ENCODE results near the gene ZAP70. TPM values are rescaled to one million over a fixed set of nuclear protein-coding genes. Genes with fewer than 3 reads are reported as not detected.

Gene ZAP70
- total RNA-seq, 1 donor from 2014 or later: 3.8 TPM

DNA sequence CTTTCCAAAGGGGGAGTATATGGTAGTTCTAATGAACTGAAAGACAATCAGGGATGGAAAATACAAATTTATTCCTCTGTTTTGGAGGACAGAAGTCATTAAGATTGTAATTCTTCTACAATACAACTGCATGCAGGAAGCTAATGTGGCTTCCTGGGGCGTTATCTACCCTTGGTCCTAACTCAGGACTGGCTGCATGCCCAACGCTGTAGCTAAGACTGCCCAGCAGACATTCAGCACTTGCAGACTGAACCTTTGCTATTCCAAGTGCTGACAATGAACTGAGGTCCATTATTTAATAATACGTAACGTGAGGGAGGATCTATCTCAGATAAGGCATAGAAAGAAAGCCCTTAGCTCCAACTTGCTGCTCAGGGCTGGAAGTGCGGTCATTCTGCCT lies 53.2 kb downstream of the ZAP70 start:
- TF ChIP-seq, protein P1, sequence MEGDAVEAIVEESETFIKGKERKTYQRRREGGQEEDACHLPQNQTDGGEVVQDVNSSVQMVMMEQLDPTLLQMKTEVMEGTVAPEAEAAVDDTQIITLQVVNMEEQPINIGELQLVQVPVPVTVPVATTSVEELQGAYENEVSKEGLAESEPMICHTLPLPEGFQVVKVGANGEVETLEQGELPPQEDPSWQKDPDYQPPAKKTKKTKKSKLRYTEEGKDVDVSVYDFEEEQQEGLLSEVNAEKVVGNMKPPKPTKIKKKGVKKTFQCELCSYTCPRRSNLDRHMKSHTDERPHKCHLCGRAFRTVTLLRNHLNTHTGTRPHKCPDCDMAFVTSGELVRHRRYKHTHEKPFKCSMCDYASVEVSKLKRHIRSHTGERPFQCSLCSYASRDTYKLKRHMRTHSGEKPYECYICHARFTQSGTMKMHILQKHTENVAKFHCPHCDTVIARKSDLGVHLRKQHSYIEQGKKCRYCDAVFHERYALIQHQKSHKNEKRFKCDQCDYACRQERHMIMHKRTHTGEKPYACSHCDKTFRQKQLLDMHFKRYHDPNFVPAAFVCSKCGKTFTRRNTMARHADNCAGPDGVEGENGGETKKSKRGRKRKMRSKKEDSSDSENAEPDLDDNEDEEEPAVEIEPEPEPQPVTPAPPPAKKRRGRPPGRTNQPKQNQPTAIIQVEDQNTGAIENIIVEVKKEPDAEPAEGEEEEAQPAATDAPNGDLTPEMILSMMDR (IDR thresholded peaks at IDR 0.05; ENCODE audit: unreplicated experiment): no peak
- H3K4me1 Mint-ChIP-seq (ENCODE audit: low read depth): peaks cover 29% of the 10 kb centered on the region
- no peak for DNase-seq (ENCODE audit: low spot score, unreplicated experiment)
- no peak overlapping the region for H3K27ac Mint-ChIP-seq
- H3K36me3 Mint-ChIP-seq (ENCODE audit: insufficient read depth): peaks cover 29% of the 10 kb centered on the region
- no peaks in the 10 kb centered on the region for H3K27me3 Mint-ChIP-seq
- H3K4me3 Mint-ChIP-seq (ENCODE audit: low read depth): no peak overlapping the region
- H3K9me3 Mint-ChIP-seq (ENCODE audit: low read depth): no peaks in the 10 kb centered on the region

DNA sequence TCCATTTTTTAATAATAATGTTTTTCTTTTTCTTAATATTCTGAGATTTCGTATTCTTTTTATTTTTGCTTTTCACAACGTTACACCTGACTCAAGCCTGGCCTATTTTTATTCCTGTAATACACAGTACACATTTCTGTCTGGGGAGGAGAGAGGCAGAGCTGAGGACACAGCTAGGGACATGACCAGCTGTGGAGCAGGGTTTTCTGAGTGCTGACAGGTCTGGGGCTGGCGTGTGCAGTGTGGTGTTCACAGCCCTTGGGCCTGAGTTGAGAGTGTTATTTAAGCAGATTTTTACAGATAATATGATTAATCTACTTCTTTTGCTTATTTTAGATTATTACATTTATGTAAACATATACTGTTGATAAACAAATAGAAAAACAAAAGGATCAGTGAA lies 55.9 kb downstream of the ZAP70 start:
- Mint-ChIP-seq H3K4me1 (ENCODE audit: low read depth) (peaks cover 17% of the 10 kb centered on the region), H3K36me3 (ENCODE audit: insufficient read depth) (peaks cover 23% of the 10 kb centered on the region), H3K9me3 (ENCODE audit: low read depth) (no peaks in the 10 kb centered on the region), H3K27me3 (no peaks in the 10 kb centered on the region), H3K4me3 (ENCODE audit: low read depth) (no peak overlapping the region), H3K27ac (no peak overlapping the region)
- DNase-seq (ENCODE audit: low spot score, unreplicated experiment): no peak
- TF ChIP-seq, protein P1 (IDR thresholded peaks at IDR 0.05; ENCODE audit: unreplicated experiment): no peak

DNA sequence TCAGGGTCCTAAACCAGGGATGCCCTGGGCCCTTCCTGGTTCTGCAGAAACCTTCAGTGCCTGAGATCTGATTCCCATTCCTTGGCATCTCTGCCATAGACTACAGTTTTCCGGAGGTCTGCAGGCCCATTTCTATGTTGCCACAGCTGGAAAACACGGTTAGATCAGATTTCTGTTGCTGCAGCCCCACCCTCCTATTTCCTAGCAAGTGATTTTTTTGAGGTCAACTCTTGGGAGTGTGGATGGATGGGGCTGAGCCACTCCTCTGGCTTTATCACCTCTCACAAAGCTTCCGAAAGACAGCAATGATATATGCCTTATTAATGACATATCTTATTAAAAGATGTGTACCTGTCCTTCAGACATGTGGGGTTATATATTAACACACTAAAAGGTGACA lies 56.3 kb downstream of the ZAP70 start:
- no peaks in the 10 kb centered on the region for H3K9me3 Mint-ChIP-seq (ENCODE audit: low read depth)
- H3K27ac Mint-ChIP-seq: no peak overlapping the region
- H3K4me1 Mint-ChIP-seq (ENCODE audit: low read depth): peaks cover 19% of the 10 kb centered on the region
- H3K4me3 Mint-ChIP-seq (ENCODE audit: low read depth): no peak overlapping the region
- TF ChIP-seq, protein P1 (IDR thresholded peaks at IDR 0.05; ENCODE audit: unreplicated experiment): no peak
- DNase-seq (ENCODE audit: low spot score, unreplicated experiment): no peak
- H3K36me3 Mint-ChIP-seq (ENCODE audit: insufficient read depth): peaks cover 25% of the 10 kb centered on the region
- no peaks in the 10 kb centered on the region for H3K27me3 Mint-ChIP-seq

DNA sequence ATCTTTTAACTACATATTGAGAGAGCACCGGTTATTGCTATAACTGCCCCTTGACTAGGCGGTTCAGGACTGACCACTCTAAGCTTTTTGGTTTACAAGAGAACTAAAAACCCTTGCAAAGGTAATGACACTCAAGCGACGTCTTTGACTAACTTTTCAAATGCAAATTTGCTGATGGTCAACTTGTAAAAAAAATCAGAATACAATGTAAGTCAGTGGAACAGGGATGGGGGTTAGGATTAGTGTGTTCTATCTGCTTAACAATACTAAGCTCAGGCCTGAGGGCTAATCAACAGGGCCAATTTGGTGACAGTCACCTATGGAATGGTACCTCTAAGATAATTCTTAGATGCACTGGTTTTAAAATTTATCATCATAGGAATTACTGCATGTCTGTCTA lies 57.1 kb downstream of the ZAP70 start:
- H3K4me1 Mint-ChIP-seq (ENCODE audit: low read depth): peaks cover 18% of the 10 kb centered on the region
- H3K9me3 Mint-ChIP-seq (ENCODE audit: low read depth): no peaks in the 10 kb centered on the region
- TF ChIP-seq, protein P1 (IDR thresholded peaks at IDR 0.05; ENCODE audit: unreplicated experiment): no peak
- no peak overlapping the region for H3K4me3 Mint-ChIP-seq (ENCODE audit: low read depth)
- H3K36me3 Mint-ChIP-seq (ENCODE audit: insufficient read depth): peaks cover 21% of the 10 kb centered on the region
- no peak for DNase-seq (ENCODE audit: low spot score, unreplicated experiment)
- H3K27ac Mint-ChIP-seq: peak overlapping the region; percentile 62
- no peaks in the 10 kb centered on the region for H3K27me3 Mint-ChIP-seq

DNA sequence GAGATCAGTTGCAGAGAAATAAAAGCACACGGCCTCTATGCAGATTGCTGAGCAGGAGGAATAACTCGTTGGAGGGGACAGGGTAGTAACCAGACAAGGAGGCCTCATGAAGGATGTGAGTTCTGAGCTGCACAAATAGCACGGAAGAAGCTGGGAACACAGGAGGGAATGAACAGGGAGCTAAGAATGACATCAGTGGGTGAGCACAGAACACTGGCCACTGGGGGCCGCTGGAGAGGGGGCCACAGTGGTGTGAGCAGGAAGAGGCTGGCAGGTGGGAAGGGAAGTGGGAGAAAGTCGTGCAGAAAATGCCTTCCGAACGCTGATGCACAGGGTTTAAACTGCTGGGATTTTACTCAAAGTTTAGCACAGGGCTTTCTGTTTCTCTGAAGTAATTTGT lies 61.0 kb downstream of the ZAP70 start:
- peaks cover 32% of the 10 kb centered on the region for H3K36me3 Mint-ChIP-seq (ENCODE audit: insufficient read depth)
- peak overlapping the region; percentile 6 for H3K27ac Mint-ChIP-seq
- TF ChIP-seq, protein P1 (IDR thresholded peaks at IDR 0.05; ENCODE audit: unreplicated experiment): peak; percentile 63
- no peak overlapping the region for H3K4me3 Mint-ChIP-seq (ENCODE audit: low read depth)
- peak; percentile 23 for DNase-seq (ENCODE audit: low spot score, unreplicated experiment)
- no peaks in the 10 kb centered on the region for H3K9me3 Mint-ChIP-seq (ENCODE audit: low read depth)
- no peaks in the 10 kb centered on the region for H3K27me3 Mint-ChIP-seq
- H3K4me1 Mint-ChIP-seq (ENCODE audit: low read depth): peaks cover 13% of the 10 kb centered on the region

All from progenitor cell of endocrine pancreas (in vitro differentiated cells).